Measurements from ENCODE around the gene TEK.

TEK gene

GRCh38 chr9:27273186-27273585, 164.2 kb downstream of the TEK start:
- Histone ChIP-seq H3K4me3 (ENCODE audit: low read length) (no peak overlapping the region), H3K9me3 (ENCODE audit: insufficient read depth, low read length) (no peaks in the 10 kb centered on the region), H2AFZ (ENCODE audit: low read depth, low read length) (no peak overlapping the region), H3K4me2 (ENCODE audit: low read length) (no peak overlapping the region), H3K27me3 (ENCODE audit: low read depth, low read length) (no peaks in the 10 kb centered on the region), H3K9ac (ENCODE audit: low read length) (no peak overlapping the region), H4K20me1 (ENCODE audit: insufficient read depth, low read length) (no peaks in the 10 kb centered on the region), H3K4me1 (ENCODE audit: low read length) (peaks cover 24% of the 10 kb centered on the region), H3K27ac (ENCODE audit: low read length) (no peak overlapping the region), H3K79me2 (ENCODE audit: low read length) (no peaks in the 10 kb centered on the region), H3K36me3 (replicated peaks; ENCODE audit: low read depth, low read length) (no peaks in the 10 kb centered on the region)
- TF ChIP-seq, protein P1, sequence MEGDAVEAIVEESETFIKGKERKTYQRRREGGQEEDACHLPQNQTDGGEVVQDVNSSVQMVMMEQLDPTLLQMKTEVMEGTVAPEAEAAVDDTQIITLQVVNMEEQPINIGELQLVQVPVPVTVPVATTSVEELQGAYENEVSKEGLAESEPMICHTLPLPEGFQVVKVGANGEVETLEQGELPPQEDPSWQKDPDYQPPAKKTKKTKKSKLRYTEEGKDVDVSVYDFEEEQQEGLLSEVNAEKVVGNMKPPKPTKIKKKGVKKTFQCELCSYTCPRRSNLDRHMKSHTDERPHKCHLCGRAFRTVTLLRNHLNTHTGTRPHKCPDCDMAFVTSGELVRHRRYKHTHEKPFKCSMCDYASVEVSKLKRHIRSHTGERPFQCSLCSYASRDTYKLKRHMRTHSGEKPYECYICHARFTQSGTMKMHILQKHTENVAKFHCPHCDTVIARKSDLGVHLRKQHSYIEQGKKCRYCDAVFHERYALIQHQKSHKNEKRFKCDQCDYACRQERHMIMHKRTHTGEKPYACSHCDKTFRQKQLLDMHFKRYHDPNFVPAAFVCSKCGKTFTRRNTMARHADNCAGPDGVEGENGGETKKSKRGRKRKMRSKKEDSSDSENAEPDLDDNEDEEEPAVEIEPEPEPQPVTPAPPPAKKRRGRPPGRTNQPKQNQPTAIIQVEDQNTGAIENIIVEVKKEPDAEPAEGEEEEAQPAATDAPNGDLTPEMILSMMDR (IDR thresholded peaks at IDR 0.05; ENCODE audit: low read depth, low read length), result no peak

DNA sequence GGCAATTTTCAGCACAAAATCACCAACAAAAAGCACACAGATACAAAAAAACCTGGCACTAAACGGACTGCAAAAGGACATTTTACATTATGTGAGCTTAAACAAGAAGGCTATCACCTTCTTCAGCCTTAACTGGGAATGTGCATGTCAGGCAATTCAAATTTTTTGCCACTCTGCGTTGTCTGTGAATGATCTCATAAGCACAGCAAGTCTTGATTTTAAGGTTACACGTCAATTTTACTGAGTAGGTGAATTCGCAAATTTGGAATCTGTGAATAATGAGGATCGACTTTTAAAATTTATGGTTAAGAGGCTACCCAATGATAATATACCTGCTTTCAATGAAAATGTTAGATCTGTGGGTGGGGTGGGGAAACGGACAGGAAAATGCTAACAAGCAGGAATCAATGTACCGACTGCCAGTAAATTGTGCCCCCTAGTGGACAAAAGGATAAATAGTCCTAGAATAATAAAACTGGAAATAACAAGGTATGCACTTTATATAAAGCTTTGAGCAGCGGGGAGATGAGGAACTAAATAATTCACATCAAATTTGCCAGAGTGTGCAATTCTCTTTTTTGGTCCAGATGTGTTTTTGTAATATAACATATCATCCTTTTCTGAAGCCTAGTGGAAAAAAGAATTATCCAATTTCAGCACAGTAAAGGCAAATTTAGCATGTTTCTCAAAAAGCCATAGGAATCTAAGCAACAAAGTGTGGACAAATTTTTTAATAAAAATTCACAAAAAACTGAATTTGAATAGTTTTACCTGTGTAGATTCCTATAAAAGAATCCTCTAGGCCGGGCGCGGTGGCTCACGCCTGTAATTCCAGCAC, 167.4 kb downstream of the TEK start:
- TF ChIP-seq EZH2phosphoT487 (IDR thresholded peaks at IDR 0.05; ENCODE audit: low read depth), result no peak
- TF ChIP-seq, protein P1 (IDR thresholded peaks at IDR 0.05; ENCODE audit: low read depth, low read length), result peak; percentile 81
- H3K36me3 ChIP-seq (replicated peaks; ENCODE audit: low read depth, low read length), result no peaks in the 10 kb centered on the region
- H3K4me2 ChIP-seq (ENCODE audit: low read length), result peak overlapping the region; percentile 74
- no peaks in the 10 kb centered on the region for H3K79me2 ChIP-seq (ENCODE audit: low read length)
- peak overlapping the region; percentile 71 for H3K4me3 ChIP-seq (ENCODE audit: low read length)
- H3K9me3 ChIP-seq (ENCODE audit: insufficient read depth, low read length), result no peaks in the 10 kb centered on the region
- H3K27ac ChIP-seq (ENCODE audit: low read length), result no peak overlapping the region
- H3K9ac ChIP-seq (ENCODE audit: low read length), result peak overlapping the region; percentile 46
- H3K4me1 ChIP-seq (ENCODE audit: low read length), result peaks cover 27% of the 10 kb centered on the region
- H4K20me1 ChIP-seq (ENCODE audit: insufficient read depth, low read length), result no peaks in the 10 kb centered on the region
- peak overlapping the region; percentile 83 for H2AFZ ChIP-seq (ENCODE audit: low read depth, low read length)
- H3K27me3 ChIP-seq (ENCODE audit: low read depth, low read length), result no peaks in the 10 kb centered on the region

- H3K79me2 ChIP-seq (ENCODE audit: low read length), result no peaks in the 10 kb centered on the region
Measured at GRCh38 chr9:27278374-27278773, 169.3 kb downstream of the TEK start.

GRCh38 chr9:27279611-27280010, 170.6 kb downstream of the TEK start:
- no peak overlapping the region for H2AFZ ChIP-seq (ENCODE audit: low read depth, low read length)
- H3K4me3 ChIP-seq (ENCODE audit: low read length), result no peak overlapping the region
- no peaks in the 10 kb centered on the region for H3K36me3 ChIP-seq (replicated peaks; ENCODE audit: low read depth, low read length)
- H3K27me3 ChIP-seq (ENCODE audit: low read depth, low read length), result peaks cover 6% of the 10 kb centered on the region; the same call in 1 of the 2 replicates
- TF ChIP-seq, protein P1 (IDR thresholded peaks at IDR 0.05; ENCODE audit: low read depth, low read length), result no peak
- no peak for TF ChIP-seq EZH2phosphoT487 (IDR thresholded peaks at IDR 0.05; ENCODE audit: low read depth)
- H4K20me1 ChIP-seq (ENCODE audit: insufficient read depth, low read length), result no peaks in the 10 kb centered on the region
- H3K27ac ChIP-seq (ENCODE audit: low read length), result no peak overlapping the region
- H3K4me2 ChIP-seq (ENCODE audit: low read length), result no peak overlapping the region
- H3K9me3 ChIP-seq (ENCODE audit: insufficient read depth, low read length), result no peaks in the 10 kb centered on the region
- H3K4me1 ChIP-seq (ENCODE audit: low read length), result peaks cover 13% of the 10 kb centered on the region
- no peaks in the 10 kb centered on the region for H3K79me2 ChIP-seq (ENCODE audit: low read length)
- H3K9ac ChIP-seq (ENCODE audit: low read length), result no peak overlapping the region

More at GRCh38 chr9:27278374-27278773, 169.3 kb downstream of the TEK start:
- no peaks in the 10 kb centered on the region for H3K9me3 ChIP-seq (ENCODE audit: insufficient read depth, low read length)
- H3K4me2 ChIP-seq (ENCODE audit: low read length), result no peak overlapping the region
- H3K9ac ChIP-seq (ENCODE audit: low read length), result no peak overlapping the region
- H2AFZ ChIP-seq (ENCODE audit: low read depth, low read length), result no peak overlapping the region
- no peak overlapping the region for H3K4me3 ChIP-seq (ENCODE audit: low read length)
- H3K4me1 ChIP-seq (ENCODE audit: low read length), result peaks cover 13% of the 10 kb centered on the region
- H3K27me3 ChIP-seq (ENCODE audit: low read depth, low read length), result peaks cover 6% of the 10 kb centered on the region; the same call in 1 of the 2 replicates
- no peak overlapping the region for H3K27ac ChIP-seq (ENCODE audit: low read length)
- no peaks in the 10 kb centered on the region for H4K20me1 ChIP-seq (ENCODE audit: insufficient read depth, low read length)
- TF ChIP-seq, protein P1 (IDR thresholded peaks at IDR 0.05; ENCODE audit: low read depth, low read length), result no peak
- no peak for TF ChIP-seq EZH2phosphoT487 (IDR thresholded peaks at IDR 0.05; ENCODE audit: low read depth)
- H3K36me3 ChIP-seq (replicated peaks; ENCODE audit: low read depth, low read length), result no peaks in the 10 kb centered on the region

All from OCI-LY3 (cell line).